ENCODE results near the gene TKT.

- TF ChIP-seq CTCF (IDR thresholded peaks at IDR 0.05; ENCODE audit: low read length) (no peak), EZH2 (IDR thresholded peaks at IDR 0.05; ENCODE audit: borderline replicate concordance, low read length) (no peak)
Measured at GRCh38 chr3:53261712-53262111, 5.9 kb upstream of the TKT start.
